ENCODE data around the gene IL3. TPM values are rescaled to one million over a fixed set of nuclear protein-coding genes. Genes with fewer than 3 reads are reported as not detected.

IL3 gene
- total RNA-seq, 1 donor from 2014 or later, result not detected

GRCh38 chr5:132044207-132044606 is 16.2 kb upstream of the IL3 start:
- H3K4me1 ChIP-seq, result no peaks in the 10 kb centered on the region
- Mint-ChIP-seq H3K27ac (no peak overlapping the region), H3K9me3 (peaks cover 2% of the 10 kb centered on the region), H3K27me3 (ENCODE audit: insufficient read depth, low read depth) (peaks cover 2% of the 10 kb centered on the region), H3K4me3 (no peak overlapping the region), H3K36me3 (no peaks in the 10 kb centered on the region), H3K4me1 (no peaks in the 10 kb centered on the region)
- no peaks in the 10 kb centered on the region for H3F3A ChIP-seq (ENCODE audit: low read depth)
- DNase-seq (ENCODE audit: low spot score), result no peak
- no peak overlapping the region for H3K4me2 ChIP-seq
- H3K4me3 ChIP-seq, result no peak overlapping the region
- TF ChIP-seq EZH2phosphoT487 (IDR thresholded peaks at IDR 0.05), result no peak
- TF ChIP-seq, protein P1, sequence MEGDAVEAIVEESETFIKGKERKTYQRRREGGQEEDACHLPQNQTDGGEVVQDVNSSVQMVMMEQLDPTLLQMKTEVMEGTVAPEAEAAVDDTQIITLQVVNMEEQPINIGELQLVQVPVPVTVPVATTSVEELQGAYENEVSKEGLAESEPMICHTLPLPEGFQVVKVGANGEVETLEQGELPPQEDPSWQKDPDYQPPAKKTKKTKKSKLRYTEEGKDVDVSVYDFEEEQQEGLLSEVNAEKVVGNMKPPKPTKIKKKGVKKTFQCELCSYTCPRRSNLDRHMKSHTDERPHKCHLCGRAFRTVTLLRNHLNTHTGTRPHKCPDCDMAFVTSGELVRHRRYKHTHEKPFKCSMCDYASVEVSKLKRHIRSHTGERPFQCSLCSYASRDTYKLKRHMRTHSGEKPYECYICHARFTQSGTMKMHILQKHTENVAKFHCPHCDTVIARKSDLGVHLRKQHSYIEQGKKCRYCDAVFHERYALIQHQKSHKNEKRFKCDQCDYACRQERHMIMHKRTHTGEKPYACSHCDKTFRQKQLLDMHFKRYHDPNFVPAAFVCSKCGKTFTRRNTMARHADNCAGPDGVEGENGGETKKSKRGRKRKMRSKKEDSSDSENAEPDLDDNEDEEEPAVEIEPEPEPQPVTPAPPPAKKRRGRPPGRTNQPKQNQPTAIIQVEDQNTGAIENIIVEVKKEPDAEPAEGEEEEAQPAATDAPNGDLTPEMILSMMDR (IDR thresholded peaks at IDR 0.05), result no peak
- no peak for TF ChIP-seq EZH2 (IDR thresholded peaks at IDR 0.05)
- H3K27me3 ChIP-seq, result peaks cover 6% of the 10 kb centered on the region
- H3K79me2 ChIP-seq (ENCODE audit: low read depth), result no peaks in the 10 kb centered on the region
- no peaks in the 10 kb centered on the region for H4K20me1 ChIP-seq (ENCODE audit: low read depth)
- no peaks in the 10 kb centered on the region for H3K36me3 ChIP-seq
- no peak overlapping the region for H2AFZ ChIP-seq (replicated peaks)
- no peaks in the 10 kb centered on the region for H3K9me3 ChIP-seq (ENCODE audit: low read depth)
- H3K9ac ChIP-seq, result no peak overlapping the region
- no peak overlapping the region for H3K27ac ChIP-seq

DNA sequence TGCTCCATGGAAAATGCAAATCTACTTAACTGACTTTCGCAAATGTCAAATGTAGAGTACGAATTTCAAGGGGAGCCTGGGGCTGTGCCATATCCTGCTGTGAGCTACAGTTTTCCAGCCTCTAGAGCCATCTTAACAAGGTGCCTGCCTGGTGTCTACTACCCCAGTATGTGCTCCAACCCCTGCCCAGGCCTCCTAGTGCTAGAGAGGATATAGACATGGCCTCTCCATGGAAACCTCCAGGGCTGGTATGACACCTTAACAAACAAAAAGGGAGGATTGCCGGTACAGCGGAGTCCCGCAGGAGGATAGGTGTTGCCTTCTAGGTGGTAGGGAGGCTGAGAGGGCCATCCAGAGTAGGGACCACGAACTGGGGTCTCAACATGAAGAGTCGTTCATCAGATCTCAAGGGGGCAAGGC is 13.6 kb upstream of the IL3 start:
- no peak for DNase-seq (ENCODE audit: low spot score)
- Histone ChIP-seq H3K9me3 (ENCODE audit: low read depth) (no peaks in the 10 kb centered on the region), H3K4me1 (no peaks in the 10 kb centered on the region), H3K79me2 (ENCODE audit: low read depth) (no peaks in the 10 kb centered on the region), H4K20me1 (ENCODE audit: low read depth) (no peaks in the 10 kb centered on the region), H2AFZ (replicated peaks) (no peak overlapping the region), H3K27ac (no peak overlapping the region), H3K27me3 (no peaks in the 10 kb centered on the region), H3F3A (ENCODE audit: low read depth) (no peaks in the 10 kb centered on the region), H3K4me2 (no peak overlapping the region), H3K4me3 (no peak overlapping the region), H3K9ac (no peak overlapping the region), H3K36me3 (no peaks in the 10 kb centered on the region)
- Mint-ChIP-seq H3K4me3 (no peak overlapping the region), H3K9me3 (peaks cover 2% of the 10 kb centered on the region), H3K4me1 (no peaks in the 10 kb centered on the region), H3K27ac (no peak overlapping the region), H3K27me3 (ENCODE audit: insufficient read depth, low read depth) (peaks cover 2% of the 10 kb centered on the region), H3K36me3 (no peaks in the 10 kb centered on the region)
- TF ChIP-seq, protein P1 (IDR thresholded peaks at IDR 0.05), result no peak
- no peak for TF ChIP-seq EZH2 (IDR thresholded peaks at IDR 0.05)
- TF ChIP-seq EZH2phosphoT487 (IDR thresholded peaks at IDR 0.05), result no peak

- no peaks in the 10 kb centered on the region for H4K20me1 ChIP-seq (ENCODE audit: low read depth)
- H3K9me3 ChIP-seq (ENCODE audit: low read depth), result no peaks in the 10 kb centered on the region
- Mint-ChIP-seq H3K9me3 (peaks cover 2% of the 10 kb centered on the region), H3K4me1 (no peaks in the 10 kb centered on the region), H3K27ac (no peak overlapping the region), H3K36me3 (no peaks in the 10 kb centered on the region), H3K4me3 (no peak overlapping the region), H3K27me3 (ENCODE audit: insufficient read depth, low read depth) (peaks cover 5% of the 10 kb centered on the region)
- H3K27ac ChIP-seq, result no peak overlapping the region
- TF ChIP-seq, protein P1 (IDR thresholded peaks at IDR 0.05), result no peak
- no peak for DNase-seq (ENCODE audit: low spot score)
- no peaks in the 10 kb centered on the region for H3F3A ChIP-seq (ENCODE audit: low read depth)
- H3K36me3 ChIP-seq, result no peaks in the 10 kb centered on the region
- no peak overlapping the region for H3K4me2 ChIP-seq
- H2AFZ ChIP-seq (replicated peaks), result no peak overlapping the region
- H3K27me3 ChIP-seq, result no peaks in the 10 kb centered on the region
- H3K4me1 ChIP-seq, result no peaks in the 10 kb centered on the region
- H3K4me3 ChIP-seq, result no peak overlapping the region
- H3K79me2 ChIP-seq (ENCODE audit: low read depth), result no peaks in the 10 kb centered on the region
- no peak overlapping the region for H3K9ac ChIP-seq
Measured at GRCh38 chr5:132049093-132049492, 11.4 kb upstream of the IL3 start.

- no peak overlapping the region for H3K4me2 ChIP-seq
- Mint-ChIP-seq H3K4me1 (no peaks in the 10 kb centered on the region), H3K27ac (no peak overlapping the region), H3K27me3 (ENCODE audit: insufficient read depth, low read depth) (peaks cover 5% of the 10 kb centered on the region), H3K9me3 (no peaks in the 10 kb centered on the region), H3K4me3 (no peak overlapping the region), H3K36me3 (no peaks in the 10 kb centered on the region)
- H3F3A ChIP-seq (ENCODE audit: low read depth), result no peaks in the 10 kb centered on the region
- no peak overlapping the region for H3K27ac ChIP-seq
- no peaks in the 10 kb centered on the region for H3K36me3 ChIP-seq
- no peaks in the 10 kb centered on the region for H4K20me1 ChIP-seq (ENCODE audit: low read depth)
- no peaks in the 10 kb centered on the region for H3K27me3 ChIP-seq
- no peaks in the 10 kb centered on the region for H3K9me3 ChIP-seq (ENCODE audit: low read depth)
- no peak overlapping the region for H3K4me3 ChIP-seq
- no peak for DNase-seq (ENCODE audit: low spot score)
- no peaks in the 10 kb centered on the region for H3K4me1 ChIP-seq
- TF ChIP-seq EZH2phosphoT487 (IDR thresholded peaks at IDR 0.05) (no peak), EZH2 (IDR thresholded peaks at IDR 0.05) (no peak)
- TF ChIP-seq, protein P1 (IDR thresholded peaks at IDR 0.05), result no peak
- no peaks in the 10 kb centered on the region for H3K79me2 ChIP-seq (ENCODE audit: low read depth)
- no peak overlapping the region for H2AFZ ChIP-seq (replicated peaks)
- no peak overlapping the region for H3K9ac ChIP-seq
Measured at GRCh38 chr5:132049559-132049958, 10.9 kb upstream of the IL3 start.
